ENCODE measurements around the gene GOLGA8K. TPM values are rescaled to one million over a fixed set of nuclear protein-coding genes. Genes with fewer than 3 reads are reported as not detected.
"Not testable (repeated sequence)": the region's sequence is repeated elsewhere in the genome, so short reads cannot be mapped to it uniquely, and the experiment has no call there.

GOLGA8K gene, protein sequence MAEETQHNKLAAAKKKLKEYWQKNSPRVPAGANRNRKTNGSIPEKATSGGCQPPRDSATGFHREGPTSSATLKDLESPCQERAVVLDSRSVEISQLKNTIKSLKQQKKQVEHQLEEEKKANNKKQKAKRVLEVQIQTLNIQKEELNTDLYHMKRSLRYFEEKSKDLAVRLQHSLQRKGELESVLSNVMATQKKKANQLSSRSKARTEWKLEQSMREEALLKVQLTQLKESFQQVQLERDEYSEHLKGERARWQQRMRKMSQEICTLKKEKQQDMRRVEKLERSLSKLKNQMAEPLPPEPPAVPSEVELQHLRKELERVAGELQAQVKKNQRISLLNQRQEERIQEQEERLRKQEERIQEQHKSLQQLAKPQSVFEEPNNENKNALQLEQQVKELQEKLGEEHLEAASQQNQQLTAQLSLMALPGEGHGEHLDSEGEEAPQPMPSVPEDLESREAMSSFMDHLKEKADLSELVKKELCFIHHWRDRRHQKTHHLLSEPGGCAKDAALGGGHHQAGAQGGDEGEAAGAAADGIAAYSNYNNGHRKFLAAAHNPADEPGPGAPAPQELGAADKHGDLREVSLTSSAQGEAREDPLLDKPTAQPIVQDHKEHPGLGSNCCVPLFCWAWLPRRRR
- total RNA-seq = 1 to 10 TPM in 1 of 2 donors, not detected in 1; 5.2 TPM

DNA sequence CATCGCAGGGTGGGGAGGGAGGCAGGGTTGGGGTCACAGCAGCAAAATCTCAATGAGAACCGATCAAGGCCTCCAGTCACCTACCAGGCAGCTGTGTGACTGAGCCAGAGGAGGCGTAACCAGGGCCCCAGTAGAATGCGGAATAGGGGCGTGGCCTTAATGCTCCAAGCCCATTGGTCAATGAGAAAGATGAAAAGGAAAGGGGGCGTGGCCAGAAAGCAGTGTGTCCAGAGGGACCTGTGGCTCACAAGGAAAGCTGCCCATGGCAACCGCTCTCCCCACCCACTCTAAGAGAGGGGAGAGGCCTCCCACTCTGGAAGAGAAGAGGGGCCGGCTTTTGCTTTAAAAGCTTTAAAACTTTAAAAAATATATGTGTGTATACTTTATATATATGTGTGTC lies at the start of gene GOLGA8K:
Gene GOLGA8K (minus strand): TSS at position 101 of the 400 bp plus-strand sequence. CDS start 98 bp downstream, at position 3.
- WGBS = 100% methylated on average over 1 of the region's 8 CpGs

DNA sequence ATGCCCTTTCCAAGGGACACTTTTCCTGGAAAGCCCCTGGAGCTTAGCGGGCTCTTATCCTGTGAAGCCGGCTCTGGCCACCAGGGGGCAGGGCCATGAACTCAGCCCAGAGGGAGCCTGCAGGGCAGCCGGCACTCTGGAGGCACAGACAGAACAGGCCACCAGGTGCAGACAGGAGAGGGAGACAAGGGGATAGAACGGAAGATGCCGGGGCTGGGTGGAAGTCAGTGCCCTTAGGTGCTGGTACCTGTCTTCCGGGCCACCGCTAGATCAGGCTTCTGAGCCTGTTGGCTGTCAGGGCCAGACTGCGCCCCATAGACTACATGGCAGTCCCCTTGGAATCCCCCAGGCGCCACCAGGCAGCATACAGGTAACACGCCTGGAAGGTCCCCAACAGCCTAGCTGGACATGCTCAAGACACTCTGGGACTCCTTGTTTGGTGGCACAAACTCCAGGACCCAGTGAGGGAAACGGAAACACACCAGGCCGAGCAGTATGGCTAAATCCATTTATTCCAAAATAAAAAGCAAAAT lies 37.4 kb upstream of the GOLGA8K start:
- H3K9me3 ChIP-seq; intact Hi-C loops (cut with DNase I); H3K27ac ChIP-seq; DNase-seq (ENCODE audit: low spot score); H3K4me3 ChIP-seq; H3K36me3 ChIP-seq; H3K4me1 ChIP-seq (replicated peaks); H3K27me3 ChIP-seq (replicated peaks; ENCODE audit: insufficient read depth): not testable (repeated sequence)
- 34% methylated on average over 5 of the region's 12 CpGs for WGBS

More for the DNA sequence above, at the start of gene GOLGA8K:
- H3K27me3 ChIP-seq (replicated peaks; ENCODE audit: insufficient read depth); H3K27ac ChIP-seq; H3K4me1 ChIP-seq (replicated peaks); H3K36me3 ChIP-seq; H3K9me3 ChIP-seq; H3K4me3 ChIP-seq; intact Hi-C loops (cut with DNase I); DNase-seq (ENCODE audit: low spot score): not testable (repeated sequence)

DNA sequence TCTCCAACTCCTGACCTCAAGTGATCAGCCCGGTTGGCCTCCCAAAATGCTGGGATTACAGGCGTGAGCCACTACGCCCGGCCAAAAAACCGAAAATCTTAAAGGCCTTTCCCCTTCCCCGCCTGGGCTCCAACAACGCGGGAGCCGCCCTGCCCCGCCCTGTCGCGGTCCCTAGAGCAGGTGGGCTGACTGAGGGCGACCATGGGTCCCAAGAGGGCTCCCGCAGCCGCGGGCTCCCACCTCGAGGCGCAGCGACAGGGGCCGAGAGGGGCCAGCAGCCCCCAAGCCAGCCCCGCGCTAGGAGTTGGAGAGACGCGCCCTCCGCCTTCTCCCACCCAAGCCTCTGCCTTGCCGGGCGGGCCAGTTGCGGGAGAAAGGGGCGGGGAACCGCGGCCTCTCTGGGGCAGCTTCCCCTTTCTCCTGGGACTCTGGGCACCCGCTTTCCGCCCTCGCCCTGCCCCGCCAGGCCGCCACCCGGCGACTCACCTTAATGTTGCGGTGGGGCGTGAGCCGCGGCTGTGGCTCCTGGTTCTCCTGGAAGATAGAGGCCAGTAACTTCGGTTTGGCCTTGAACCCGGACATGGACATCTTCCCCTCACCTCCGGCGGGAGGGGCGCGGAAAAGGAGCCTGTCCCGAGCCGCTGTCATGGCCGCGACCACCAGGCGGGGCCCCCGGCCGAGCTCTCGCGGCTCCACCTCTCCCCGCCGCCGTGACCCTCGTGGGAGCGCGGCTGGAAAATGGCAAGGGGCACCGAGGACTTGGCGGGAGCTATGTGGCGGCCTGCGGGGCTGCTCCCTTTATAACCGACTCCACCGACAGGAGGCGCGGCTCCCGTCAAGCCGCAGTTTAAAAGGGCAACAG lies 31.2 kb upstream of the GOLGA8K start:
- H3K4me1 ChIP-seq (replicated peaks); H3K36me3 ChIP-seq; H3K4me3 ChIP-seq; H3K27ac ChIP-seq; H3K27me3 ChIP-seq (replicated peaks; ENCODE audit: insufficient read depth); H3K9me3 ChIP-seq; intact Hi-C loops (cut with DNase I); DNase-seq (ENCODE audit: low spot score): not testable (repeated sequence)
- no CpG with 5 or more reads among the region's 73 CpGs for WGBS

DNA sequence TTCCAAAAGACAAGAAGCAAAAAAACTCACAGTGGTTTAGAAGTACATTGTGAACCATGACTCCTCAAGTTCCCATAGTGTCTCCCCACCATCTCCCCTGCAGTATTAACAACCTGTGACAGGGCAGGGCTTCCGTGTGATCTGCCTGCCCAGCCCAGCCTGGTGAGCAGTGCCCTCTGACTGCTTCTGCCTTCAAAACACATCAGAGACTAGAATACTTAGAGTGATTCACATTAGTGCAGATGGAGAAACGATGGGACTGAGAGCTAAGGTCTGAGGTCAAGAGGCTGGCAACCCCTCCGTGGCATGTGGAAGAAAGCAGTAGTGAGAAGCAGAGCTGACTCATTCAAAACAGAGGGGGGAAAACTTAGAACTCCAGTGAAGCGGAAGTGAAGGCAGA lies 24.5 kb upstream of the GOLGA8K start:
- H3K4me1 ChIP-seq (replicated peaks); H3K36me3 ChIP-seq; H3K4me3 ChIP-seq; DNase-seq (ENCODE audit: low spot score); H3K9me3 ChIP-seq; H3K27ac ChIP-seq; intact Hi-C loops (cut with DNase I); H3K27me3 ChIP-seq (replicated peaks; ENCODE audit: insufficient read depth): not testable (repeated sequence)
- 64% methylated on average over 1 of the region's 4 CpGs for WGBS

DNA sequence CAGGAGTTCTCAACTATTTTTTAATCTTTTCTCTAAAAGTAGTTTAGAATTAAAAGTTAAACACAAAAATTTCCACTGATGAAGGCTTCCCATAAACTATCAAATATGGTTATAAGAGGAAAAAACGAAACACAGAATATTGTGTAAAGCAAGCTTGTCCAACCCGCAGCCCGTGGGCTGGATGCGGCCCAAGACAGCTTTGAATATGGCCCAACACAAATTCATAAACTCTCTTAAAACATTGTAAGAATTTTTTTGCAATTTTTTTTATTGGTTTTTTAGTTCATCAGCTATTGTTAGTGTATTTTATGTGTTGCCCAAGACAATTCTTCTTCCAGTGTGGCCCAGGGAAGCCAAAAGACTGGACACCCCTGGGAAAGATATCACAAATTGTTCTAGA lies 23.4 kb upstream of the GOLGA8K start:
- H3K9me3 ChIP-seq; DNase-seq (ENCODE audit: low spot score); H3K4me3 ChIP-seq; H3K27me3 ChIP-seq (replicated peaks; ENCODE audit: insufficient read depth); intact Hi-C loops (cut with DNase I); H3K4me1 ChIP-seq (replicated peaks); H3K36me3 ChIP-seq; H3K27ac ChIP-seq: not testable (repeated sequence)
- 24% methylated on average over 4 of the region's 4 CpGs for WGBS

DNA sequence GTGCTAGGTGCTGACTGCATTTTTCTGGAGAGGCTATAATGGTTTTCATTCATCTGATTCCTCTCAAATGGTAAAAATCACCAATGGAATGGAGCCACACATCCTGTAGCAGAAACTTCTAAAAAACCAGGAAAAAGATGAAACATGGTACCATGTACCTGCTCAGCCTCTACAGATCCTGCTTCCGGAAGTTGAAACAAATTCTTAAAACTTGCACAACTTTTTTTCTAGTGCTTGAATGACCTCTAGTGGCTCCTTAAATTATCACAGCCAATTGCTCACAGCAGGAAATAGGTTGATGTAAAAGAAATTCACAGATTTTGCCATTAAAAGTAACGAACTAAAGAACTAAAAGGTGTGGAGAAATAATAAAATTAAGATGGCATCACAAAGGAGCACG lies 4.8 kb upstream of the GOLGA8K start:
- H3K4me1 ChIP-seq (replicated peaks); H3K27ac ChIP-seq; H3K9me3 ChIP-seq; DNase-seq (ENCODE audit: low spot score); H3K4me3 ChIP-seq; H3K27me3 ChIP-seq (replicated peaks; ENCODE audit: insufficient read depth); intact Hi-C loops (cut with DNase I); H3K36me3 ChIP-seq: not testable (repeated sequence)
- WGBS = 3% methylated on average over 2 of the region's 3 CpGs

DNA sequence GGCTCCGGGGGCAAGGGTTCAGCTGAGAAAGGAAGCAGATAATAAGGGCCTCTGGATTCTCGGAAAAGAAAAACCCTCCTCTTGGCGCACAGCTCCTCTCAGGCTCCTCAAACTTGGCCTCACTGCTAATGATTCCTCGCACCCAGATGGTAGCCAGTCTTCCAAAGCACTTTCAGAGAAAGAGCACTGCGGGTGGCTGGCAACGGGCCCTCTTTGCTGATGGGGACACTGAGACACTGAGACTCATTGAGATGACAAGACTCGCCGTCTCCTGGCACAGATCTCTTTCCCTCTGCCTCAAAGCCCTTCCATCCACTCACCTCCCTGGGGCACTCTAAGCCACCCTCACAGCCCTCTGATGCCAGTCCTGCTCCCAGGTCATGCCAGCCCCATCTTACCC lies 6.6 kb downstream of the GOLGA8K start:
- H3K27me3 ChIP-seq (replicated peaks; ENCODE audit: insufficient read depth); DNase-seq (ENCODE audit: low spot score): not testable (repeated sequence)
- WGBS = no CpG with 5 or more reads among the region's 8 CpGs

DNA sequence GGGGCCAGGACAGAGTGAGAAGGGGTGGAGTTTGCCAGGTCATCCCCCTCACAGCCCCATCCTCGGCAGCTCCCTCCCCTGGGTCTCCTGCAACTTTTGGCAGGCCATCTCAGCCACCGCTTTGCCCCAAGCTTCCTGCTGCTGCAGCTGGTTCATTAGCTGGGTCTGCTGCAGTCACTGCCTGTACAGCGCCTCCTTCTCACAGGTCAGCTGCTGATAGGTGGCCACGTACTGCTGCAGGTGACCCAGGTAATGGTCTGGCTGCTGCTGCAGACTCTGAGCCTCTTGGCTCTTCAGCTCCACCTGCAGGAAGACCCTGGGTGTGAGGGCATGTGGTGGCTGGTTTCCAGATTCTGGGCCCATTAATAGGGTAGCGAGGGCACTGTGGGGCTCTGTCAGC lies 8.3 kb downstream of the GOLGA8K start:
- H3K27ac ChIP-seq; H3K27me3 ChIP-seq (replicated peaks; ENCODE audit: insufficient read depth); H3K36me3 ChIP-seq; H3K9me3 ChIP-seq; H3K4me3 ChIP-seq; intact Hi-C loops (cut with DNase I); DNase-seq (ENCODE audit: low spot score); H3K4me1 ChIP-seq (replicated peaks): not testable (repeated sequence)
- no CpG with 5 or more reads among the region's 5 CpGs for WGBS

More for the DNA sequence above, 6.6 kb downstream of the GOLGA8K start:
- H3K9me3 ChIP-seq; H3K36me3 ChIP-seq; intact Hi-C loops (cut with DNase I); H3K4me1 ChIP-seq (replicated peaks); H3K4me3 ChIP-seq; H3K27ac ChIP-seq: not testable (repeated sequence)

DNA sequence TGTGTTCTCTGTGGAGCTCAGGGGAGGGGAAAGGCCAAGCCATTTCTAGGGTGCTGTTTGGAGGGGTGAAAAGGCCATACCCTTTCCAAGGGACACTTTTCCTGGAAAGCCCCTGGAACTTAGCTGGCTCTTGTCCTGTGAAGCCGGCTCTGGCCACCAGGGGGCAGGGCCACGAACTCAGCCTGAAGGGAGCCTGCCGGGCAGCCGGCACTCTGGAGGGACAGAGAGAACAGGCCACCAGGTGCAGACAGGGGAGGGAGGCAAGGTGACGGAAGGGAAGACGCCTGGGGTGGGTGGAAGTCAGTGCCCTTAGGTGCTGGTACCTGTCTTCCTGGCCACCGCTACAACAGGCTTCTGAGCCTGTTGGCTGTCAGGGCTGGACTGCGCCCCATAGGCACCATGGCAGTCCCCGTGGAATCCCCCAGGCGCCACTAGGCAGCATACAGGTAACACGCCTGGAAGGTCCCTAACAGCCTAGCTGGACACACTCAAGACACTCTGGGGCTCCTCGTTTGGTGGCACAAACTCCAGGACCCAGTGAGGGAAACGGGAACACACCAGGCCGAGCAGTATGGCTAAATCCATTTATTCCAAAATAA lies 14.9 kb downstream of the GOLGA8K start:
- not testable (repeated sequence) for H3K27me3 ChIP-seq (replicated peaks; ENCODE audit: insufficient read depth)

DNA sequence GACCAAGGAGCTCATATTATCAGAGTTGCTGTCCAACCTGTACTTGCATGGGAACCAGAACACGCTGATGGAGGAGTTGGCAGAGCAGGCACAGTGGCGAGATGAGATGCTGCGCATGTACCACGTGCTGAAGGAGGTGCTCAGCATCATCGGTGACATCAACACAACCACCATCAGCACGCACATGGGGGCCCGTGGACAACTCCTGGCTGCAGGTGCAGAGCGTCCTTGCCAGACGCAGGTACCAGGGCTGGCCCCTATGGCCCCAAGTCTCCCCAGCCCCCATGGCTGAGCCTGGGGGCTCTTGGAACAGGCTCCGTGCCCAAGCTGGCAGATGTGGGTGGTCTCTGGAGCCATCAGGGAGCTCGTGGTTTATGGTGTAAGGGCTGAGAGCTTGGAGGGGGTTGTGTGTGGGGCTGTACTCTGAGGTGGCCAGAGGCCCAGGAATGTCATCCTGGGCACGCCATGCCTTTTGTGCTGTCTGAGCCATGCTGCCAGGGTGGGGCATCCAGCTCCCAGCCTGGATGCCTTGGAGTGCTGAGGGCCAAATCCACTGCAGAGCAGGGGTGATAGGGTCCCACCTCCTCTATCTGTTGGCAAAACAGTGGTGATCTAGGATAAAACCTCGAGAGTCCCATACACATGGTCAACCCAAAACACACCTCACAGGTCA lies 17.1 kb downstream of the GOLGA8K start:
- intact Hi-C loops (cut with DNase I); H3K27me3 ChIP-seq (replicated peaks; ENCODE audit: insufficient read depth); DNase-seq (ENCODE audit: low spot score); H3K27ac ChIP-seq; H3K9me3 ChIP-seq; H3K4me3 ChIP-seq; H3K4me1 ChIP-seq (replicated peaks); H3K36me3 ChIP-seq: not testable (repeated sequence)
- no CpG with 5 or more reads among the region's 13 CpGs for WGBS

More for the DNA sequence above, 14.9 kb downstream of the GOLGA8K start:
- DNase-seq (ENCODE audit: low spot score); H3K9me3 ChIP-seq; intact Hi-C loops (cut with DNase I); H3K4me3 ChIP-seq; H3K4me1 ChIP-seq (replicated peaks); H3K36me3 ChIP-seq; H3K27ac ChIP-seq: not testable (repeated sequence)
- WGBS = no CpG with 5 or more reads among the region's 14 CpGs

DNA sequence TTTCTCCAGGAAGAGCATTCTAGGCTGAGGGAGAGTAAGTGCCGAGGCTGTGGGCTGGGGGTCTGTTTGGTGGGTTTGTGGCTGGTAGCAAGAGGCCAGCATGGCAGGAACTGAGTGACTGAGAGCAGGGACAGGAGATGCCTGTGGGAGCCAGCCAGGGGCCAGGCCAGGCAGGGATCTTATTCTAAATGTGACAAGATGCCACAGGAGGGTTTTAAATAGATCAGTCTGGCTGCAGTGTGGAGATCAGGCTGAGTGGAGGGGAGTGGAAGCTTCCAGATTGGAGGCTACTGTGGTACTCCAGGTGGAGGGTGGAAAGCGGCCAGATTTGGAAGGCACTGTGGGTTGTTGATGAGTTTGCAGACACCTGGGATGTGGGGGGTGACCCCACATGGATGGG lies 28.9 kb downstream of the GOLGA8K start:
- DNase-seq (ENCODE audit: low spot score) = not testable (repeated sequence)

More for the DNA sequence above, 28.9 kb downstream of the GOLGA8K start:
- H3K27me3 ChIP-seq (replicated peaks; ENCODE audit: insufficient read depth); H3K4me3 ChIP-seq; H3K4me1 ChIP-seq (replicated peaks); intact Hi-C loops (cut with DNase I); H3K36me3 ChIP-seq; H3K27ac ChIP-seq; H3K9me3 ChIP-seq: not testable (repeated sequence)
- no CpG with 5 or more reads among the region's 2 CpGs for WGBS
